MM.1S (cell line): ENCODE data around the gene CNPY1.

Experiments used
- DNase-seq: peaks from one replicate; pipeline ENCODE4 v3.0.0-alpha.2; 2015
- H2AFZ ChIP-seq: fragments of 300-600 bp; sonication (generic); 2 replicates; pipeline ENCODE4 v1.6.0; 2016; ENCODE audit warnings: antibody characterized with exemption, low read length
- H3F3A ChIP-seq: fragments of 300-600 bp; sonication (generic); 2 replicates; pipeline ENCODE4 v1.6.1; 2016; ENCODE audit warnings: mild to moderate bottlenecking, antibody characterized with exemption, low read length, moderate library complexity, mixed read lengths; ENCODE audit not compliant: insufficient read depth
- H3K27ac ChIP-seq: fragments of 300-600 bp; sonication (generic); 2 replicates; pipeline ENCODE4 v1.5.1; 2016; ENCODE audit warnings: mild to moderate bottlenecking, low read length
- H3K27me3 ChIP-seq: fragments of 300-600 bp; sonication (generic); replicated peaks from 2 replicates; pipeline ENCODE4 v1.6.0; 2016; ENCODE audit warnings: low read length; ENCODE audit not compliant: insufficient read depth
- H3K36me3 ChIP-seq: fragments of 300-600 bp; sonication (generic); replicated peaks from 2 replicates; pipeline ENCODE4 v1.6.1; 2016; ENCODE audit warnings: mild to moderate bottlenecking, low read length, mixed read lengths; ENCODE audit not compliant: insufficient read depth
- H3K4me1 ChIP-seq: fragments of 300-600 bp; sonication (generic); 2 replicates; pipeline ENCODE4 v1.6.1; 2016; ENCODE audit warnings: low read length, mixed read lengths
- H3K4me2 ChIP-seq: fragments of 300-600 bp; sonication (generic); 2 replicates; pipeline ENCODE4 v1.6.0; 2016; ENCODE audit warnings: low read depth, low read length
- H3K4me3 ChIP-seq: fragments of 300-600 bp; sonication (generic); 2 replicates; pipeline ENCODE4 v1.5.1; 2016; ENCODE audit warnings: low read length, mixed read lengths
- H3K79me2 ChIP-seq: fragments of 300-600 bp; sonication (generic); 2 replicates; pipeline ENCODE4 v1.6.1; 2016; ENCODE audit warnings: mixed run types, low read length, mixed read lengths
- H3K9ac ChIP-seq: fragments of 300-600 bp; sonication (generic); 2 replicates; pipeline ENCODE4 v1.6.1; 2016; ENCODE audit warnings: low read length, mixed read lengths
- H3K9me2 ChIP-seq: fragments of 300-600 bp; sonication (generic); replicated peaks from 2 replicates; pipeline ENCODE4 v1.6.1; 2016; ENCODE audit warnings: mild to moderate bottlenecking, low read length, mixed read lengths; ENCODE audit not compliant: insufficient read depth
- H3K9me3 ChIP-seq: fragments of 300-600 bp; sonication (generic); replicated peaks from 2 replicates; pipeline ENCODE4 v1.6.1; 2016; ENCODE audit warnings: mild to moderate bottlenecking, low read length, mixed read lengths; ENCODE audit not compliant: insufficient read depth
- H4K20me1 ChIP-seq: fragments of 300-600 bp; sonication (generic); 2 replicates; pipeline ENCODE4 v1.6.1; 2016; ENCODE audit warnings: mild to moderate bottlenecking, low read length, moderate library complexity, mixed read lengths; ENCODE audit not compliant: insufficient read depth
- EZH2 ChIP-seq: fragments of 300-600 bp; sonication (generic); optimal IDR thresholded peaks from 2 replicates; pipeline ENCODE3; 2017; ENCODE audit warnings: low read depth, mild to moderate bottlenecking, antibody characterized with exemption, low read length, mixed read lengths
- EZH2phosphoT487 ChIP-seq: fragments of 300-600 bp; sonication (generic); IDR thresholded peaks from 2 replicates; pipeline ENCODE4 v1.6.1; 2018; ENCODE audit warnings: antibody characterized with exemption, low read length
- TF ChIP-seq, protein P1 (sequence below): fragments of 300-600 bp; sonication (generic); IDR thresholded peaks from 2 replicates; pipeline ENCODE4 v1.5.1; 2016; ENCODE audit warnings: antibody characterized with exemption, low read length, mixed read lengths

The CNPY1 gene

DNA sequence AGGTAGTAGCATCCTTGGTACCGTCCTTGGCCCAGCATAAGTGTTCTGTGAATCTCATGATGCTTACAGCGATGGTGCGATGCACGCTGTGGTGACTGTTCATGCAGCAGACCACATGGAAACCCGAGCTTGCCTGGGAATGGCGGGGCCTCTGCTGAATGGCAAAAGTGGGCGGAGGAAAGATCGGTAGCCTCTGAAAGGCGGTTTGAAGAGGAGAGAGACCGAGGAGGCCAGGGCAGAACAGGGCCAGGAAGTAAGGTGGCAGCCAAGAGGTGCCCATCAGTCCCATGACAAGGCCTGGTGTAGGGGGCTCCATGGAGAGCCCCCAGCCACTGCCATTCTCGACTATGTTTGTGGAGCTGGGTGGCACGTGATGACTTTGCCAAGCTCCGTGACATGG is 33.2 kb upstream of the CNPY1 start:
- no peak overlapping the region for H3K4me2 ChIP-seq
- H3K9ac ChIP-seq = no peak overlapping the region
- TF ChIP-seq, protein P1, sequence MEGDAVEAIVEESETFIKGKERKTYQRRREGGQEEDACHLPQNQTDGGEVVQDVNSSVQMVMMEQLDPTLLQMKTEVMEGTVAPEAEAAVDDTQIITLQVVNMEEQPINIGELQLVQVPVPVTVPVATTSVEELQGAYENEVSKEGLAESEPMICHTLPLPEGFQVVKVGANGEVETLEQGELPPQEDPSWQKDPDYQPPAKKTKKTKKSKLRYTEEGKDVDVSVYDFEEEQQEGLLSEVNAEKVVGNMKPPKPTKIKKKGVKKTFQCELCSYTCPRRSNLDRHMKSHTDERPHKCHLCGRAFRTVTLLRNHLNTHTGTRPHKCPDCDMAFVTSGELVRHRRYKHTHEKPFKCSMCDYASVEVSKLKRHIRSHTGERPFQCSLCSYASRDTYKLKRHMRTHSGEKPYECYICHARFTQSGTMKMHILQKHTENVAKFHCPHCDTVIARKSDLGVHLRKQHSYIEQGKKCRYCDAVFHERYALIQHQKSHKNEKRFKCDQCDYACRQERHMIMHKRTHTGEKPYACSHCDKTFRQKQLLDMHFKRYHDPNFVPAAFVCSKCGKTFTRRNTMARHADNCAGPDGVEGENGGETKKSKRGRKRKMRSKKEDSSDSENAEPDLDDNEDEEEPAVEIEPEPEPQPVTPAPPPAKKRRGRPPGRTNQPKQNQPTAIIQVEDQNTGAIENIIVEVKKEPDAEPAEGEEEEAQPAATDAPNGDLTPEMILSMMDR = no peak
- TF ChIP-seq EZH2phosphoT487 (no peak), EZH2 (no peak)
- H4K20me1 ChIP-seq = no peaks in the 10 kb centered on the region
- no peak overlapping the region for H2AFZ ChIP-seq
- no peak overlapping the region for H3K4me3 ChIP-seq
- no peak overlapping the region for H3K27ac ChIP-seq
- no peaks in the 10 kb centered on the region for H3K79me2 ChIP-seq
- no peaks in the 10 kb centered on the region for H3K4me1 ChIP-seq
- no peak for DNase-seq
- H3K36me3 ChIP-seq = no peaks in the 10 kb centered on the region
- H3K9me3 ChIP-seq = no peaks in the 10 kb centered on the region
- H3F3A ChIP-seq = no peaks in the 10 kb centered on the region
- H3K27me3 ChIP-seq = peaks cover 55% of the 10 kb centered on the region
- no peaks in the 10 kb centered on the region for H3K9me2 ChIP-seq

GRCh38 chr7:155578016-155578415 is 31.7 kb upstream of the CNPY1 start:
- H3F3A ChIP-seq = no peaks in the 10 kb centered on the region
- H3K9me2 ChIP-seq = no peaks in the 10 kb centered on the region
- no peak for DNase-seq
- H3K9ac ChIP-seq = no peak overlapping the region
- no peak overlapping the region for H2AFZ ChIP-seq
- H4K20me1 ChIP-seq = no peaks in the 10 kb centered on the region
- H3K4me1 ChIP-seq = no peaks in the 10 kb centered on the region
- no peak overlapping the region for H3K4me2 ChIP-seq
- no peak overlapping the region for H3K27ac ChIP-seq
- H3K9me3 ChIP-seq = no peaks in the 10 kb centered on the region
- no peak for TF ChIP-seq EZH2
- no peak for TF ChIP-seq EZH2phosphoT487
- TF ChIP-seq, protein P1 = no peak
- no peaks in the 10 kb centered on the region for H3K79me2 ChIP-seq
- H3K27me3 ChIP-seq = peaks cover 45% of the 10 kb centered on the region
- no peaks in the 10 kb centered on the region for H3K36me3 ChIP-seq
- H3K4me3 ChIP-seq = no peak overlapping the region

- Histone ChIP-seq H3K9ac (no peak overlapping the region), H3K4me1 (no peaks in the 10 kb centered on the region), H3K4me3 (no peak overlapping the region), H3K79me2 (no peaks in the 10 kb centered on the region), H3K27me3 (peaks cover 43% of the 10 kb centered on the region), H3F3A (no peaks in the 10 kb centered on the region), H3K9me2 (no peaks in the 10 kb centered on the region), H3K9me3 (no peaks in the 10 kb centered on the region), H3K27ac (no peak overlapping the region), H4K20me1 (no peaks in the 10 kb centered on the region), H2AFZ (no peak overlapping the region), H3K36me3 (no peaks in the 10 kb centered on the region), H3K4me2 (no peak overlapping the region)
- DNase-seq = no peak
- TF ChIP-seq EZH2phosphoT487 = no peak
- TF ChIP-seq EZH2 = no peak
- TF ChIP-seq, protein P1 = no peak
These were observed 31.1 kb upstream of the CNPY1 start for GRCh38 chr7:155577509-155577905.
